Measurements from ENCODE around the gene TNS3.

The TNS3 gene

DNA sequence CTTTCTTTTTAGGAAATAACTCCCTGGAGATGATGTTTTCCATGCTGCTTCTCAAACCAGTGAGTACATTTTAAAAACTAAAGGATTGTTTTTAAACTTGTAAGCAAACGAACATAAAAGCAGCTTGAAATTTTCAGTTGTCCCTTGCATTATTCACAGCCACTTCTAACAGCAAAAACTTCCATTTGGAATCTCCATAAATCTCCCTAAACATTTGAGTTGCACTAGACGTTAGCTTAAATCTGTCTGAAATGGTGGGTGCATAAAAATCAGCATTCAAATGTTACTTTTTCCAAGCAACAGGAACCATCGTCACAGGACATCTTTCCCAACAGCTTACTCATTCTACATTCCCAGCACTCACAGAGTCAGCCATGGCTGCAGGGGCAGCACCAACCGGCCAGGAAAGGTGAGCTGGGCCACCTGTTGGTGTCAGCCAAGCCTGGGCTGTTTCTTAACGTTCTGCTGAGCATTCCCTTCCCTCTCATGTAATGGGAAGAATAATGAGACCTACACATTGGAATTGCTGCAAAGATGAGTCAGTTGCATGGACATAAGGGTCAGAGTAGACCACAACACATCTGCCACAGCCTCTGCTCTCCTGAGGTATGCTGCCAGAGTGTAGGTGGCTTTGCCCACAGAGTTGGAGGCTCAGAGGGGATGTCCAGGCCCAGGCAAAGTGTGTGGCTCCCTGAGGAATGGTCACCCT, 163.2 kb downstream of the TNS3 start:
- no peak for DNase-seq

DNA sequence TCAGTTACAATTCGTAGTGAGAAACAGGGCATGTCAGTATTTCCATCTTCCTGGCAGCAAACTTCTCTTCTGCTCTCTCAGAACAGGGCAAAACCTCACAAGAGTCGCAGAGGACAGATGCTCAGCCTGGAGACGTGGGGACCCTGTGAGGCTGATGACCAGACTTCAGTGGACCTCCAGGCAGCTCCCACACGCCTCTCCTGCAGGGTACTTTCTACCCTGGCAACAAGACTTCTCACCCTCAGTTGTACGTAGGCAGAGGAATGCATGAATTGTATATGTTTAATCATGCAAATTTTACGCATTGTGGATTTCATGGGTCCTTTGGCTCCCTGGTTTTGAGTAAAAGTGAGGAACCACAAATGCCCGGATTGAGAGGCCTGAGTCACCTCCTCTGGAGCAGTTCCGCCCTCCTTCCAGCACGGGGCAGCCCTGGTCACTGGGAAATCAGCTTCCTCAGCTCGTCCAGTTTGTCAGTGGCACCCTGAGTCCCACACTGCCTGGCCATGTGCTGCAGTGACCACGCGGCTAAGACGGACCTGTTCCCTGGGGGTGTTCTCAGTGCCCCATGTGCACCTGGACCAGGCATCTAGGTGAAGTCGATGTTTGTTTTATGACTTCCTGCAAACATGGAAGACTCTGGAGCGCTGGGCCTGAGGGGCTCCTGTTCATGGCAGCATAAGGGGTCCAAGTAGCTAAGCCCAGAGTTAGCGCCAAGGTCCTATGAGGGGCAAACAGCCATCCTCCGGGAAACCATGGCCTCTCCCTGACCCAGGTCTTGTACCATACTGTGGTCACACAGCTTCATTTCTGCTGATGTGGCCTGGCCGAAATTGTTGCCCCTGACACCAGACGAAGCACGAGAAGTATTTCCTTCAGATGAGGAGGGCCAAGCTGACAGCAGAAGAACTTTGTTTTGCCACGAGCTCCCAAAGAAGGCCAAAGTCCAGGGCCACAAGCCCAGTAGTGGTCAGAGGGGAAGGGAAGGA, 165.1 kb downstream of the TNS3 start:
- no peak for DNase-seq

DNA sequence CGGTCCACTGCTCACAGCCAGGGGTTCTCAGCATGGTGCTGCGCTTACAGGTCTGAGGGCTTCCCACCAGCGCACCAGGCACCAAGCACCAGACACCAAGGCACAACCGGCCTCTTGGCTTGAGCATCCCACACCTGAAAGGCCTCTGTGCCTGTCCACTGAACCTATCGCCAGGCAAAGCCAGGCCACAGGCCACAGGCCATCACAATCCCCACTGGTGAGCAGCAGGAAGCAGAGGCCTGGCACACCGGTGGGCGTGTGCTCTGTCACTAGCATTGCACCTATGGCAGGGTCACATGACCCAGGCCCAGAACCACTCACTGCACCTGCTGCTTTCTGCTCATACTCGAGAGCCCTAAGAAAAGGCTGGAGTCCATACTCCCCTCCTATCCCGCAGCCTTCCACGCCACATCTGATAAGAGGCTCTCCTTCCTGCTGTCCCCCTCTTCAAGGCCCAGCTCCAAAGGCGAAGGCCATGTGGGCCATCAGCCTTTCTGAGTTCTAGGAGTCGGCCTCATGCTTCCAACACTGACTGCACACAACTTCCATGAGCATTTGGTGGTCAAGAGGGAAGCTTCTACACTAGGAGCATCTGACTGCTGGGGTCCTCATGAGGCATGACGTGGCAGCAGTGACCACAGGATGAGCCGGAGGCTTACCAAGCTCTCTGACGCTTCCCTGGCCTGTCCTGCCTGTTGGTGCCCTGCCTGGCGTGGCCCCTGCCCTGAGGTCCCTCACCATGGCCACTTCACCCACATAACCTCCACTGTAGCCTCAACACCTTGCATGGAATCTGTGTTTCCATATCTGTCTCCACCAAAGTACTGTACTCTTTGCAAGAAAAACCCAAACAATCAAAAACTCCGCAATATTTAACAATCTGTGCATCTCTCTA, 166.3 kb downstream of the TNS3 start:
- DNase-seq = no peak

DNA sequence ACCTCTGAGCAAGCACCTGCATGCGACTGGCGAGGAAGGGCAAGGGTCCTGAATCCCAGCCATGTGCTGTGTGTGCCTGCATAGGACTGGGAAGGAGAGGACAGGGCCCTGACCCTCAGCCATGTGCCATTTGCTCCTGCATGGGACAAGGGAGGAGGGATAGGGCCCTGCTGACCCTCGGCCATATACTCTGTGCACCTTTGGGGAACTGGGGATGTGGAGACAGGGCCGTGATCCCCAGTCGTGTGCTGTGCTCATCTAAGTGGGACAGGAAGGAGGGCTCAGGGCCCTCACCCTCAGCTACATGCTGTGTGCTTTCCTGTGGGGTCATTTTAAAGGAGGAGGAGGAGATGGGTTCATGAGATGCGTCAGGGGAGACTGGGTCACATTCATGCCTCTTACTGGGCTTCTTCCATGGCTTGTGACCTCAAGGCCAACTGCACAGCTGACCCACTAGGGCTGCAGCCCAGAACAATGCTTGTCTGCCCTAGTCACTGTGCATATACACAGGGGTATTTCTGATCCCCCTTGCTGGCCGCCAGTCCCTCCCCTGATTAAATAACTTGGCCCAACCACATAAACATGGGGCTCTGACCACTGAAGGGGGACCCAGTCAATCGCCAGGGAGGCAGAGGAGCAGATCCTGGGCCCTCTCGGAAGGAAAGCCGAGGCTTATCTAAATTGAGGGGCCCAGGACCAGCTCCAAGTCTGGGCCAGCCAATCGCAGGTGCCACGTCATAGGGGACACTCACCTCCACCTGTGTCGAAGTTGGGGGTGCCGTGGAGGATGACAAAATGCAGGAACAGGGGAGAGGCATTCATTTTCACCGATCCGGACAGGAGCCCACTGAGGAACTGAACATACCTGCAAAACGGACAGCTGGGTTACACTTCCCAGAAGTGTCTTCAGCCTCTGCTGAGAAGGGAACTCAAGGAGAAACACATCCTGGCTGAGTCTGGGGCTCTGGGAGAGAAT, 167.3 kb downstream of the TNS3 start:
- no peak for DNase-seq

DNA sequence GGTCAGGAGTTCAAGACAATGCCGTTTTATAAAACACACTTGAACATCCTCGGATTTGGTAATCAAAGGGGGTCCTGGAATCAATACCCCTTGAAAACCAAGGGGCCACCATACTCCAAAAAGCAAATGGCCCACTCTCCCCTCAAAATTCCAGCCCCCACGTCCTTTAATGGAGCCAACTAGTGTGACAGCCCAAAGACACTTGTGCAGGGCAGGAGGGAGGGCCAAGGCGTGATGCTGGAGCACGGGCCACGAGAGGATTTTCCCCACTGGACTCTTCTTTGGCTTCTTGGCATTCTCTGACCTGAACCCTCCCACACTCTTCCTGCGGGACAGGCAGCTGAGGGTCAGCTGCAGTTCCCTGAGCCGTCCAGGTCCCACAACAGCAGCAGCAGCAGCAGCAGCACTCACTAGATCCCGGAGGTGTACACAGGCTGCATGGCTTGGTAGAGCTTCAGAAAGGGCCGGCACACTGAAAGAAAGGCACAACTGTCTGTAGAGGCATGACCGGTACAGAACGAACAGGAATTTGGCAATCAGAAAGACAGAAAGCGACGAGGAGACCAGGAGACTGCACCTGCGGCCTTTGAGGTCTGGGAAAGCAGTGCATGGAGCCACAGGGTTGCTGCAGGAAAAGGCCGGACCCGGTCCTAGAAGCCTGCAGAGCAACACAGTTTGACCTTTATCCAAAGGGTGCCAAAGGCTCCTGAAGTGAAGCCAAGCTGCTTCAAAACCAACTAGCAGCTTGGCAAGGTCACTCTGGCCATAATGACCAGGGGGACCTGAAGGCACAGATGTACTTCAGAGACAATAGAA, 168.2 kb downstream of the TNS3 start:
- no peak for DNase-seq

DNA sequence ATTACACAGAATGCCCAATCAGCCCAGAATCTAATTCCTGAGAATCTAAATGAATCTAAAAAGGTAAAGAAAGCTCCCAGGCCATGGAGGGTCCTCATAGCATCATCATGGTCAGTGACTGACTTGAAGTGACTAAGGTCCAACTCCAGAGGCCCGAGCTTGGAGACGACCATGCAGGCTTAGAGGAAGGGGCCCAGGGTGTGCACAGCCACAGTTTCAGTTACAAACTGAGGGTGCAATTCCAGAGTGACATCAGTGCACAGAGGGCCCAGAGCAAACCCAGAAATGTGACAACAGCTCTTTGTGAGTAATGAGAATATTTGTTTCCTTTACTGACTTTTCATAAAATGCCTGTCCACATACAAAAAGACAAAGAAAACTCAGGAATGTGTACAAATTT, 170.0 kb downstream of the TNS3 start:
- no peak for DNase-seq

DNA sequence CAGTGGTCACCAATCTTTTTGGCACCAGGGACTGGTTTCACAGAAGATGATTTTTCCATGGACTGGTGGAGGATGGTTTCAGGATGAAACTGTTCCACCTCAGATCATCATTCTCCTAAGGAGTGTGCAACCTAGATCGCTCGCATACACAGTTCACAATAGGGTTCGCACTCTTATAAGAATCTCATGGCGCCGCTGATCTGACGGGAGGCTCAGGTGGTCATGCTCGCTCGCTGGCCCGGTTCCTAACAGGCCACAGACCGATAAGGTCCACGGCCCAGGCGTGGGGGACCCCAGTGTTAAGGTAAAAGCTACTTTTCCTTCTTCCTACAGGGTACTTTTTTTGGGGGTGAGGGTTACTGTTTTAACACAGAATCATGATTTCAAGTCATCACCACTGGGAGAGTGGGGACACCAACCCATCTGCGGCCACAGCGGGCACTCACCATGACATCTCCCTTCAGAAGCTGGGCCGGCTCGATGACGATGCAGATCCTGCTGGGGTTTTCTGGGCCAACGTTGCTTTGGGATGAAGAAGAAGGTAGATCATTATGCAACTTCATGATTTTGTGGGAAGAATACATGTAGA, 170.5 kb downstream of the TNS3 start:
- DNase-seq = no peak

DNA sequence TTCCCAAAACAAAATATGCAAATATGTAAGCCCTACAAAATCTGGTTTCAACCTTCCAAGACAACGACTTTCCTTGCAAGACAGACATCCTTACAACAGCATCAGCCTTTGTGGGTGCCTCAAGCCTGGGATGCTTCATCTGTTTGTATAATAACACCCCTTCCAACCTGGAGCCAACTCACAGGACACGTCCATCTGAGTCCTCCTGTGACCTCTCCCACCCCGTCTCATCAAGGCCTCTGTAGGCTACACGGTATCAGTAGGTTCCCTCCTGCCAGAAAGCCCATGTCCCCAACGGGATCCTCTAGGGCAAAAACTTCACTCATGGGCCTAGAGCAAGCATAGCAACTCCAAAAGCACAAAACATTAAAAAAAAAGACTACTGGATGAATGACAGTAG, 173.2 kb downstream of the TNS3 start:
- DNase-seq = no peak

DNA sequence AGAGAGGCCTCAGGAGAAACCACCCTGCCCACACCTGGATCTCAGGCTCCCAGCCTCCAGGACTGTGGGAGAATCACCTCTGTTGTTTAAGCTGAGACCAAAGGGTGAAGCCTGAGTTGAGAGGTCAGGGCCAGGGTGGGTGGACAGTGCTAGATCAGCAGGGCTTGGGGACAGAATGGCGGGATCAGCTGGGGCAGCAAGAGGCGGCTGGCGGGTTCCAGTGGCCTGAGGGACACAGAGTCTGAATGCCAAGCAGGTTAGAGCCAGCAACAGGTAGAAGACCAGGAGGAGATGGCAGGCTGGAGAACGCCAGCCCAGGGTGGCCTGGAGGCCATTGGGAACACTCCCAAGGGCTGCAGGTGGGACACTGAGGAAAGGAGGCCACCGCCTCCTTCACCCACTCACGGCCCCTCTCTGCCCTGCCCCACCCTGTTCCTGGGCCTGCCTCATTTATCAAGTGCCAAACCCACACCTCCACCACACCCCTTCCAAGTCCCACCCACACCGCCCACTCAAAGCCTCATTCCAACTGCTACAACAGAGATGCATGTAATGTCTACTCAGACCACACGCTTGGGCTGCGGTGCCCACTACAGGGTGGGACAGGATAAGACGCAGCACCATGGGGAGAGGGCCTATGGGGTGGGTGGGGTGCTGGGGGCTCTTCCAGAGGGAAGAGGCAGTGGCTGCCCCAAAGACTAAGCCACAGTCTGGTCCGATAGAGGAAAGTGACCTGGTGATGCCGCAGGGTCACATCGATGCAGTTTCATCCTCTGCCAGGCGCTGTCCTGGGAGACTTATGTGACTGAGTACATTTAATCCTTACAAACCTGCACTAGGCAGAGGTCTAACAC, 173.9 kb downstream of the TNS3 start:
- no peak for DNase-seq

DNA sequence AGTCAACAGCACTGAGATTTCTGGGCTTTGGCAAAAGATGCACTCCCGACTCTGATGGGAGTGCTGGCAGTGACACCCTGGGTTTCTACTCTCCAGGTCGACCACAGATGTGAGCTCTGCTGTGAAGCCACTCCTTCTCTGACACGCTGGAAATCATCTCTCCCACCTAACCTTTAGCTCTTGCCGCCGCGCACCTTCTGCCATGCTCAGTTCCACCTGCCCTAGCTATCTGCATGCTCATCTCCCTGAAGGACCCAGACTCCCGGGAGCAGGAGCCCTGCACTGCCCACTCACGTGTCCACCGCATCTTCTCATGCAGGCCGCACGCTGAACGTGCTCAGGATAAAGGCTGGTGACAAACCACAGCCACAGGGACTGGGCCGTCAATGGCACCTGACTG, 174.8 kb downstream of the TNS3 start:
- DNase-seq = no peak

DNA sequence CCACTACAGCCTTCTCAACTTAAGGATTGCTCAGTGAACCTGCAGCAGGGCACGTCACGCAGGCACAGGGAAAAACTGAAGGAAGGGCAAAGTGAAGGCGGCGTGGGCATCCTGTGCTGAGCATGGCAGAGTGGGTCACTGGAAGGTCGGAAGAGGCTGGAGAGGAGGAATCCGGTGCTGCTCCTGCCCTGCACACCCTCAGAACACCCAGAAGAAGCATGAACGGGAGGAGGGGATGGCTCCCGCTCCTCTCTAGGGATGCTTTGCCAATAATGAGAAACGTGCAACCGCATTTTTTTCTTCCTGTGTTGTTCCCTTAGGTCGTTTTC, 175.1 kb downstream of the TNS3 start:
- no peak for DNase-seq

DNA sequence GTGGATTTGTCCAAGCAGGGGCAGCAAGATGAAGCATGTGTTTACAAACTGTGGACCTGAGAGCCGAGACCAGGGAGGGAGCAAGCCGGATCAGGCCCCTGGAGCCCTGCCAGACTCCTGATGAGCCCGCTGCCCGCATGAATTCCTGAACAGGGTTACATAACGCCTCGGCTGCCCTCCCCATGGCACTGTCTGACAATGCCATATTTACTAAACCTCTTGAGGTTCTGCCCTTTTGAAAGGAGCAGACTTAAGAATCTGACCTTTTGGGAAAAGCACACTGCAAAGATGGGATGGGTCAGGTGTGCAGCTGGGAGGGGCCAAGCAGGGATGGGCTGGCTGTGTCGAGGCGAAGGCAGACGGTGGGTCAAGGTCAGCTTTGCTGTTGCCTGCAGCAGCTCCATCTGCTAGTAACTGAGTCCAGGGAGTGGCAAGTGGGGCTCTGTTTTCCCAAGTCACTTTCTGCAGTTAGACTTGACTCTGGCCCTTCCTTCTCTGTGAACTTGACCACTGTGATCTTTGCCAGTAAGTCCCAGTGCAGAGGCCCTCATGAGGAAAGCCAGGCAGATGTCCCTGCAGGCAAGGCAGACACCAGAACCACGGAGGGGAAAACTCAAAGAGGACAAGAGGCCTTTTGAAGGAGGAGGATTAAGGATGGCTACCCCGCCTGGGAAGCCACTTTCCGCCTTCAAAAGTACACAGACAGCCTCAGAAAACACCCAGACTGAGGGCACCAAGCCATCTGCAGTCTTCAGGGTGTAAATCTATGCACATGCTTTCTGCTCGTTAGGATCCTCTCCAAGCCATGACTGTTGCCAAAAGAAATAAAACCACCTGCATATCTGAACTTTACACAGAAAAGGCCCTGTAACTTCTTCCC, 175.8 kb downstream of the TNS3 start:
- DNase-seq = no peak

DNA sequence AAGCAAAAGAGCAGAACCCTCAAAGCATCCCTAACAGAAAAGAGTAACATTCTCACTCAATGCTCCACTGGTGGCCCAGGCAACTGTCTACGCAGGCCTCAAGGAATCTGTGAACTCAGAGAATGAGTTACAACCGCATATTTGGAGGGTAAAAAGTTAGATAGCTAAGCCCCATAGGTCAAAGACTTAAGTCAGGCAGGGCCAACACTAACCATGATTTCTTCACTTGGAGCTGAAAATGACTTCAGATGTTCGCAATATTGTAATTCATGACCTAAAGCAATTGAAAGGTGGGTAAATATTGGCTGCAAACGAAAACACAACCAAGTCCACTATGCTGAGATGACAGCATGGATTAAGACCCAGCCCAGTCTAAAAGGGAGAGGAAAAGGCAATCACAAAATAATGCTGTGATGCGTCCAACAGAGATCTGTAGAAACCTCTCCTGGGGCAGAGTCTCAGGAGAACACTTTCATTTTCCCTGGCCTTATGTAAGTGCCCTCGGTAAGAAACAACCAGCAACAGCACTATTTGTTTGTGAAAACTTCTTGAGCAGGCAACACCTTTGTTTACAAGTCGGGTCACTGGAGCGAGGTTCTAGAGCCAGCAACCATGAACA, 176.5 kb downstream of the TNS3 start:
- no peak for DNase-seq

DNA sequence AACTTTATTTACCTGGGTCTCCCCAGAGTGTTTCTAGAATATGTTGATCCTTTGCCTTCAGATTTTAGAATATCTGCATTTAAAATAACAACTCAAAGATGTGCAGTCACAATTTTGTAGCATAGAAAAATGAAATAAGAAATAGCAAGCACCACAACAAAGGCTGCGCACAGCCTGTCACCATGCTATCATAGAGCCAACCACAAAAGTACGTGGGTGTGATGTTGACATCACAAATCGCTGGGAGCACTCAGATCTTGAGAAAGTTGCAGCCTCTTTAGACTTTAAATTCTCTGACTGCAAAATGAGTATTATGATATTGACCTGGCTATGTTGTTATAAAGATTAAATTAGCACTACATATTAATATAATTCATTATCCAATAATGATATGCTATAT, 177.9 kb downstream of the TNS3 start:
- DNase-seq = no peak

DNA sequence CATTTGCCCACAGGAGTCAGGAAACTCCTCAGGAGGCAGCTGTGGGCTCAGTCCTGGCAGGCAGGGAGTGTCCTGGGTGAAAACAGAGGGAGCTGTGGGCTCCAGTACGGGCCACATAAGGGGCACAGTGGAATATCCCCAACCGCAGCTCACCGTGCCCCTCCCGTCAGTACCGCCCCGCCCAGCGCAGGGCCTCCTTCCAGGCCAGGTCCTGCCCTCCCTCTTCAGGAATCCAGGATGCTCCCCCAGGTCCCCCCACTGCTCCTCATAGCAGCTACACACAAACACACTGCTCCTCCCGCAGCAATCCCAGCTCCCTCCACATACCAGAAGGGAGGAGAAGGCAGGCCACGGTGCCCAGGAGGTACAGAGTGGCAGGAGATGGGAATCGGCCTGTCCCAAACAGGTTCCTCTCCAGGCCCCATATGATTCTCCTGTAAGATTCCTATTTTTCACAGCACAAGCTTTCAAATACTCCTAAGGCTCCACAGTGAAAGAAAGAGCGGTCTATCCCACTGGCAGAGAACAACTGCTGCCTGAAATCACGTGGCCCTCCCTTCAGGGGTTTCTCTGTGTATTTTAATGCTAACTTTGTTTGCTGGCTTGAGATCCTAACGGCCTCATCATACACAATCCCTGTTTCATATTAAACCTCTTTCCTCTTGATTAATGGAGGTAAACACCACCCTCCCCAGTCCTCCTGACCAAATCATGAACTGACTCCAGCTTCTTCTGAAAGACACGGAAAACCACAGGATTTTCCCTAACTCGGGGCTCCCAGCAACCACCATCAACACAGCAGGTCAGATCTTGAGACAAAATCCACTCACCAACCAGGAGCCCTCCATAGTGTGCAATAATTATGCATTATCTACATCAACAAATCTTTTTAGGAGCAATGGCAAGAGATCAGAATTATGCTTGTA, 178.7 kb downstream of the TNS3 start:
- DNase-seq = no peak

DNA sequence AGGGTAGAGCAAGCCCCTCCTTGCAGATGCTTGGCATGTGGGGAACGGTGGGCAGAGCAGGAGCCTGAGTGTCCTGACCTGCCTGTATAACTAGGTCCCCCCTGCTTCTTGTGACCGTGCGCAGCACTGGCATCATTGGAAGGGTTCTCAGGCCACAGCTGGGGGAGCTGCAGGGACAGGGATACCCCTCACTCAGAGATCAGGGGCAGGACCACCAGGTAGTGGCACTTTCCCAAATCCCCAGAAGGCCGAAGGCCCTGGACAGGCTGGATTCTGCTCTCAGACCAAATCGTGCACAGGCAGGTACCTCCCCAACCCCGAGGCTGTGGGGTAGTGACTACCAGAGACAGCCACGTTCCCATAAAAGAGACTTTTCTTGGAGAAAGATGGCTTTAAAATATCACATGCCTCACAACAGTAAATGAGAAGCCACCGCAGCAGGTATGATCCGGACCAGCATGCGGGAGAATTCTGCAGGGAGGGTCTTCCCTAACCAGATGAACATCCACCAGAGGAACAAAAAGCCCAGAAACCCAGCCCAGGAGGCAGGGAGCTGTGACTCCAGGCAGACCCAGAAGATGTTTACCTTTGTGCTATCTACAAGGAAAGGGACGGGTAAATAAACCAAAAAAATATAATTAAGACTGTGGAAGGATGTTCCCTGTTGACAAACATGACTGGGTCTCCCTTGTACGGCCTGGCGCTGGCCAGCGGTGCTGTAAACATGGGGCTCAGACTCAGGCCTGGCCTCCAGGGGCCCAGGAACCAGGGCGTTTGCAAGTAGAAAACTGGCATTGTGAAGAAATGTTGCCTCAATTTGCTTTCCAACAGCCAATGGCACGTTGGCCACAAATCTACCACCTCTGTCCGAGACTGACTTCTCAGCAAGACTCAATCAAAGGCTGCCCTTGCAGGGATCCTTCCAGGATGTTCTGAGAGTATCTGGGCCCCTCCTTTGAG, 180.0 kb downstream of the TNS3 start:
- no peak for DNase-seq

Measured in NCI-H2081 treated with DMSO at 0.1 percent for 48 hours (cell line).